Left cardiac atrium (tissue), 4 donors: Measurements from ENCODE around the gene ART1. TPM values are rescaled to one million over a fixed set of nuclear protein-coding genes. Genes with fewer than 3 reads are reported as not detected.

Experiments used
- ATAC-seq, 2 donors: fragments of 200-7000 bp; cut with Tn5 transposase; one replicate each; pipeline ENCODE4 v1.9.1; 2020; ENCODE audit warnings: mild to moderate bottlenecking in 2 of 2, moderate library complexity in 2 of 2
- DNase-seq: peaks from one replicate; pipeline ENCODE4 v3.0.0-alpha.2; 2020
- intact Hi-C, 2 donors: fragments of 100-400 bp; cut with DNase I; formaldehyde crosslinking; loops; one replicate each; pipeline versions ENCODE4 v1.14.1 to v1.15.1; 2022 to 2023
- total RNA-seq, 2 donors: library from RNA; stranded (reverse); fragmentation: NEBNext Ultra II Directional; extraction: Animal tissue kit (Norgen Biotek cat#: 25700); gene quantifications; one replicate each; pipeline ENCODE4 v1.2.1, GENCODE V29; 2021
- donor health status: DM: no; HTN: yes; CAD: no.
- donor health status: DM: no; HTN: yes; CAD: no; lungs with severe emphysema.
- donor health status: DM: yes; HTN: yes; CAD: no.
- donor health status: Dilated cardiomyopathy.

Gene ART1
- total RNA-seq, 2 donors from 2014 or later = not detected

DNA sequence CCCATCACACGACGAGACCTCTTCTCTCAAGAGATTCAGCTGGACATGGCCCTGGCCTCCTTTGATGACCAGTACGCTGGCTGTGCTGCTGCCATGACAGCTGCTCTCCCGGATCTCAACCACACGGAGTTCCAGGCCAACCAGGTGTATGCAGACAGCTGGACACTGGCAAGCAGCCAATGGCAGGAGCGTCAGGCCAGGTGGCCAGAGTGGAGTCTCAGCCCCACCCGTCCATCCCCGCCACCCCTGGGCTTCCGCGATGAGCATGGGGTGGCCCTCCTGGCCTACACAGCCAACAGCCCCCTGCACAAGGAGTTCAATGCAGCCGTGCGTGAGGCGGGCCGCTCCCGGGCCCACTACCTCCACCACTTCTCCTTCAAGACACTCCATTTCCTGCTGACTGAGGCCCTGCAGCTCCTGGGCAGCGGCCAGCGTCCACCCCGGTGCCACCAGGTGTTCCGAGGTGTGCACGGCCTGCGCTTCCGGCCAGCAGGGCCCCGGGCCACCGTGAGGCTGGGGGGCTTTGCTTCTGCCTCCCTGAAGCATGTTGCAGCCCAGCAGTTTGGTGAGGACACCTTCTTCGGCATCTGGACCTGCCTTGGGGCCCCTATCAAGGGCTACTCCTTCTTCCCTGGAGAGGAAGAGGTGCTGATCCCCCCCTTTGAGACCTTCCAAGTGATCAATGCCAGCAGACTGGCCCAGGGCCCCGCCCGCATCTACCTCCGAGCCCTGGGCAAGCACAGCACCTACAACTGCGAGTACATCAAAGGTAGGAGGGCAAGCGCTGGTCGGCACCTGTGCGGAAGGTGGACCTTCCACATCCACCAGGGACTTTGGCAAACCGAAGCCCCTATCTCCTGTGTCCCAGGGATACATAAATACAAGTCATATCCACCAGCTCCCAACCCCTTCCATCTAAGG lies 14.9 kb downstream of the ART1 start:
- DNase-seq = no peak
- intact Hi-C loops = no loop called here
- no peak for ATAC-seq

GRCh38 chr11:3660960-3661359 lies 16.0 kb downstream of the ART1 start:
- intact Hi-C loops = no loop called here
- ATAC-seq = no peak
- no peak for DNase-seq

DNA sequence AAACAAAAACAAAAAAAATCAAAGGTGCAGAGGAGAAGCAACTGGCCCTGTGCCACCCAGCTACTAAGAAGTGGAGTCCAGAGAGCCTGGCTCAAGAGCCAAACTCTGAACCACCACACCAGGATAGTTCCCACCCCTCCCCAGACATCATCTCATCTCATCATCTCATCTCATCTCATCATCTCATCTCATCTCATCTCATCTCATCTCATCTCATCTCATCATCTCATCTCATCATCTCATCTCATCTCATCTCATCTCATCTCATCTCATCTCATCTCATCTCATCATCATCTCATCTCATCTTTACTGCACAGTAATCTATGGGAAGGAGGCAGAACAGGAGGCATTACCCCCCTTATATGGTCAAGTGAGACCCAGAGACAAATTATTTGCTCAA lies 17.9 kb downstream of the ART1 start:
- DNase-seq (no peak), ATAC-seq (no peak)
- intact Hi-C loops = no loop called here

DNA sequence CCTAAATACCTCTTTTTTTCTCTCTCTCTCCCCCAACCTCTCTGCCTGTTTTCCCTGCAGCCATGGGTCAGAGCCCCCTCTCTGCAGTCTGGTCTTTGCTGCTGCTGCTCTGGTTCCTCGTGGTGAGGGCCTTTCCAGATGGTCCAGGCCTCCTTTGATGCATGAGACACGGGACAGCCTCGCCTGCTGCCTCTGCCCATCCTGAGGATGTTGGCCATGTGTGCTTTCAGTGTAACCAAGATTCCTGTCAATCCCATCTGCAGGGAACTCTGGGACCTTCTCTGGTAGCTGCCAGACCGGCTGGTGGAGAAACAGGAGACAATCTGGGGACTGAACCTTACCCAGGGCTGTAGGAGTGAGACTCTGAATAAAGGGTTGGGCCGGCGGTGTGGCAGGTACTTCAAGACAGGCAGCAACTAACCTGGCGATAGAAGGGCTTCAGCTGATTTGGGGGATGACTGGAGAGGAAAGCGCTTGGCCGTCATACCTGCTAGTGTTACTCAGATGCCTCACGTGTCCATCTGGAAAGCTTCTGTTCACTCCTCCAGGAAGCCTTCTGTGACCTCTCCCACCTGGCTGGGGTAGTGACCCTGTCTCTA lies 19.2 kb downstream of the ART1 start:
- DNase-seq = no peak
- intact Hi-C loops = no loop called here
- no peak for ATAC-seq

GRCh38 chr11:3665336-3666022 lies 20.6 kb downstream of the ART1 start:
- ATAC-seq (no peak), DNase-seq (no peak)
- intact Hi-C loops = no loop called here

GRCh38 chr11:3666023-3666530 lies 21.1 kb downstream of the ART1 start:
- ATAC-seq (no peak), DNase-seq (no peak)
- intact Hi-C loops = no loop called here

DNA sequence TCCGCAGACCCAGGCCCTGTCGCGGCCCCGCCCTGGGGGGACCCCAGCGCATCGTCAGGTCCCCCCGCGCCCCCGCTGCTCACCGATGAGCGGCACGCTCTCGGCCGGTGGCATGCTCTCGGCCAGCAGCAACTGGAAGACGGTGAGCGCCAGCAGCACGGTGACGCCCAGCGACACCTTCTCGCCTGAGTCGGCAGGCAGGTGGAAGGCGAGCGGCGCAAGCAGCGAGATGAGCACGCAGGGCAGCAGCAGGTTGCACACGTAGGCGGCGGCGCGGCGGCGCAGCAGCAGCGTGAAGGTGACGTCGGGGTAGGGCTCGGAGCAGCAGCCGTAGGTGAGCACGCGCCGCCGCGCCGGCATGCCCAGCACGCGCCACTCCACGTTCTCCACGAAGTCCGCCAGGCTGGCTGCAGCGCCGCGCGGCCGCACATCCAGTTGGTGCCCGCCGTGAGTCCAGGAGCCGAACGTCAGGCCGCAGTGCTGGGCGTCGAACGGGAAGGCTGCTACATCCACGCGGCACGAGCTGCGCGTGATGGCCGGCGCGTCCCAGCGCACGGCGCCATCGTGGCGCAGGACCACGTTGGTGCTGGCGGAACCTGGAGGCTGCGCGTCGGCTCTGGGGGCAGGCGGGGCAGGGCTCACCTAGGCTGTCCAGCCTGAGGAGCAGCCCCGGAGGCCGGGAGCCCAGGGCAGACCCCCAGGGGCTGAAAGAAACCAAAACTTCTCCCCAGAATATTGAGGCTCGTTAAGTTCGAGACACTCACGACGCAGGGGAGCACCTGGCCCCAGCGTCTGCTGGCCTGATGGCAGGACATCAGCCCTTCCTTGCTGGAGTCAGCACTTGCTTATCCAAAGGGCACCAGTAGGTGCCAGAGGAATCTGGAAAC lies 22.5 kb downstream of the ART1 start:
- ATAC-seq = no peak
- intact Hi-C loops = no loop called here
- no peak for DNase-seq

GRCh38 chr11:3669128-3669527 lies 24.2 kb downstream of the ART1 start:
- intact Hi-C loops = no loop called here
- DNase-seq (no peak), ATAC-seq (no peak)

DNA sequence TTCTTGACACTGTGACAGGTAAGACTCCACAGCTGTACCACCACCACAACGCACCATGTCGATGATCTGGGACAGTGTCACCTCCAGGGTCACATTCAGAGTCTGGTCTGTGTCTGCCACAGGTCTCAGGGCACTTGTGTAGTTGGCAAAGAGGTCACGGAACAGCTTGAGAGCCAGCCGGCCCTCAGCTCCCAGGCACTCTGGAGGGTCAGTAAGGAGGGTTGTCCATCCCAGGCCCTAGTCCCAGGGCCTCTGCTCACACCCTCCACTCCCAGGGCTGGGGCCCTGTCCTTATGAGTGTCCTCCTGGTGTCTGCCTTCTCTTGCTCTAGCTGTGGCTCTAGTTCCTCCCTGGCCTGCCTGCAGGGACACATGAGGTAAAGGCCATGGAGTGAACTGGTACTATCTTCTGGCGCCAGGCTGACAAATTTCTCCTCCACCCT lies 24.8 kb downstream of the ART1 start:
- intact Hi-C loops = no loop called here
- DNase-seq = no peak
- peak; percentile 56 to 60 for ATAC-seq

DNA sequence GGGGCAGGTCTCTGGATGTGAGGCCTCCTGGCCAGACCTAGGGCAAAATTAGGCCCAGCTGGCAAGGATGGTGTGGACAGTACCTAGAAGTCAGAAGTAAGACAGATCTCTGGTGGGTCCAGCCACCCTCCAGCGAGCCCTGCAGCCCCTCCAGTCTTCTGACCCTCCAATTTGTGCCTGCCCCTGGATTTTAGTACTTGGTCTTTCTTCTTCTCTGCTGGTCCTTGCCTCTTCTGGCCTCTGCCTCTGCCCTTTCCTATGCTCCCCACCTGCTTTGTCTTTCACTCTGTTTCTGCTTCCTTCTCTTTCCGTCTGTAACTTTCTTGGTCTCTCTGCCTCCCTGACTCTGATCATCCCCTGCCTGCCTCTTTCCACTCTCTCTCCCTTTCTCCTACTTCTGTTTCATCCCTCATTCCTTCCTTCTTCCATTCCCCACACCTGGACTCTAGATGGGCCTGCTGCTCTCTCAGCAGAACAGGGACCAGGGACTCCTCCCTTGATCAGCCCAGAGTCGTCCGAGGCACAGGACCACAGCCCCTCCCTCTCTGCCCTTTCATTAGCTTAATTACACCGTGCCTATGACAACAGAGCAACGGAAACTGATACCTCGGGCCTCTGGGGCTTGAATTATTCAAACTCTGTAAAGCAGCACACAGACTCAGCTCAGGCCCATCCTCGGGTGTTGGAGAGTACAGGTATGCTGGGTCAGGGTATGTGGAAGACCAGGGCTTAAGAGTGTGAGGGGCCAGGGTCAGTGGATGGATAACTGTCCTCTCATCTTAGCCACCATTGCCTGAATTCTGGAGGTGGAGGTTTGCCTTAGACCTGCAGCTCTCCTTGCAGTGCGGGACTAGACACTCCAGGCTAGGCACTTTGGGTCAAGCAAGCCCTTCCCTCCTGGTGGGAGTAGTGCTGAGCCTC lies 26.7 kb downstream of the ART1 start, which contains the start of gene CHRNA10:
Gene CHRNA10 (minus strand): TSS at position 51 of the 921 bp plus-strand sequence. CDS start 72 bp downstream, outside the sequence.
- ATAC-seq (no peak), DNase-seq (no peak)
- intact Hi-C loops = no loop called here

- no peak for ATAC-seq
- DNase-seq = no peak
- intact Hi-C loops = no loop called here
Measured at GRCh38 chr11:3674189-3674588, 29.3 kb downstream of the ART1 start.

DNA sequence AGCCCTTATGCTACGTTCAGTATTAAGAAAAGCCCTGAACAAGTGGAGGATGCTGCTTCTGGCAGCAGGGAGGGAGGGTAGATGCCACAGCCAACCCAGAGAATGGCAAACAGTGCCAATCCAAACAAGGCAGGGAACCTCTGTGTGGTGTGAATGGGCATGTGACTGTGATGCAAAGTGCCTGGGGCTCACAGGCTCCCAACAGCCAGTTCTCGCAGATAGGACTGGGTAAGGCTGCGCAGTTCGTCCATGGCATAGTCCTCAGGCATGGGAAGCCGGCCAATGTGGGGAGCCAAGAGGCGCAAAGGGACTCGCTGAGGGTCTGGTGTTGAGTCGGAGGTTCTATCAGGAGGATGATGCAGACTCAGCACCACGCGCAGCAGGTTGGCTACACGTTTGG lies 31.0 kb downstream of the ART1 start:
- intact Hi-C loops = no loop called here
- ATAC-seq (no peak), DNase-seq (no peak)

DNA sequence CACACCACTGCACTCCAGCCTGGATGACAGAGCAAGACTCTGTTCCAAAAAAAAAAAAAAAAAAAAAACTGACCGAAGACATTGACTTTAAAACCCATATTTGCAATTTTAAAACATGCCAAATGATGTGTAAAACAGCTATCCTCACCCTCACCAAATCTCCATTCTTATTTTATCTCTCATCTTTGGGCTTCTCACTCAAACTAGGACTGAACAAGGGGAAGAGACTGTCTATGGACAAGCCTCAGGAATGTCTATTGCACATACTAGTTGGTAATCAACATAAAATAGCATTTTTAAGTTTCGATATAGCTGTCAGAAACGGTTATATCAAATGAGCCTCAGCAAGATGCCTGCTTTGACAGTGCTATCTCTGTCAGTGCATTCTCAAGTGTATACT lies 34.1 kb downstream of the ART1 start:
- intact Hi-C loops = no loop called here
- ATAC-seq = no peak

GRCh38 chr11:3683039-3683438 lies 38.1 kb downstream of the ART1 start:
- intact Hi-C loops = no loop called here
- peak; percentile 69 to 81 for ATAC-seq
- no peak for DNase-seq

More for the DNA sequence above, 34.1 kb downstream of the ART1 start:
- DNase-seq = no peak

DNA sequence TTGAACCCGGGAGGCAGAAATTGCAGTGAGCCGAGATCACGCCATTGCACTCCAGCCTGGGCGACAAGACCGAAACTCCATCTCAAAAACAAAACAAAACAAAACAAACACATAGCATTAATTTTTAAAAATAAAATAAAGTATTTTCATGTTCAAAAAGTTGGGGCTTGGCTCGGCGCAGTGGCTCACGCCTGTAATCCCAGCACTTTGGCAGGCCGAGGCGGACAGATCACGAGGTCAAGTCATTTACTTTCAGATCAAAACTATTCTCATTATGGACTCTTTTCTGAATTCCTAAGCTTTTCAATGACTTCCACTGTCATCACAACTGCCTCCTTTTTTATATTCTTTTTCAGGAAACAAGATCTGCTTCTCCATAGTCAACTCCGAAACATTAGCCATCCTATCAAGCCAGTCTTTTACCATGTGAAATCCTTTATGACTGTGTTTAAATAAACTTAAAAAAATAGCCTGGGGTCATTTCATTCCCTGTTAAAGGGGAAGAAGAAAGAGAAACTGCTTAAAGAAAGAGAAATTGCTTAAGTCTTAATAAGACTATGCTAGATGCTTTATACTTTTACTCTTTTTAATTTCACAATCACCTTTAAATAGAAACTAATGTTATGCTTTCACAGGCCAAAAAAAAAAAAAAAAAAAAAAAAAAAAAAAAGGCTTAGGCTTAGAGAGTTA lies 39.3 kb downstream of the ART1 start:
- intact Hi-C loops = no loop called here
- ATAC-seq (no peak), DNase-seq (no peak)

GRCh38 chr11:3684819-3685172 lies 39.9 kb downstream of the ART1 start:
- no peak for DNase-seq
- intact Hi-C loops = no loop called here
- no peak for ATAC-seq

DNA sequence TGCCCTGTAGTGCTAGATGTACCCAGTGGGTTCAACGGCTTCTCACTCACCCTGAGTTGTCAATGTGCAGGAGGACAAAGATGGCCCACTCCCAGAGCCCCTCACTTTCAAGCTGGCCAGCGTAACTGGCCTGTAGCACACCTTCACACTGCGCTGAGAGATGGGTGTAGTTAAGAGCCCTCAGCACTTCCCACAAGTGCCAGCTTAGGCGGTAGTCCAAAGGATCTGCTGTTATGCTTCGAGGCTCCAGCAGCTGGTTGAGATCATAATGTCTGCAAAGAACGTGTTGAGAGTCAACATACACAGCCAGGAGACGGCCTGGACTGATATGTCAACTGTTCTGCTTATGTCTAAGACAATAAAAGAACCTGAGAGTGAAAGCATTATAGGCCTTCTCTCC lies 41.0 kb downstream of the ART1 start:
- intact Hi-C loops = no loop called here
- peak; percentile 66 to 68 for ATAC-seq
- no peak for DNase-seq
